ENCODE data around the gene SORL1-AS1.

The SORL1-AS1 gene

DNA sequence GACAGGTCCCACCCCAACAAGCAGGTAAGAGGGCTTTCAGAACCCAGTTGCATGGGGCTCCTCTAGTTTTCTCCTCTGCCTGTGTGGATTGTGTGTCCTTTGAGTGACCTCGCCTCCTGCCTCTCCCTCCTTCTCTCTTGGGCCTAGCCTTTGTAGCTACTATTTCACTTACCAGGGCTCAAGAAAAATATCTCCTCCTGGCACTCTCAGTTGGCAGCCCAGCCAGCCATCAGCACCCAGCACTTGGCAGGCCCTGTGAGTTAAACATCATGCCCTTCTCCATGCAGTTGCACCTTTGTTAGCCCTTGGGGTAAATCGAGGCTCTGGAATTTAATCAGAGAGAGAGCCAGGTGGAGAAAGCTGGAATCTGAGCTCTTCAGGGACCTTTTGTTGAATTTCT, 35.4 kb upstream of the SORL1-AS1 start:
- ChIA-PET POLR2A (no interaction called here), CTCF (interaction anchor here (1.6 kb wide), 1 partner anchor 36 kb away, joined by 3 read pairs; the partner anchor contains the start of gene SORL1)
- Histone ChIP-seq H3K27ac (ENCODE audit: insufficient read depth, low read depth, low read length) (no peak overlapping the region), H3K9me3 (replicated peaks; ENCODE audit: control insufficient read depth, insufficient read depth, low read length) (no peaks in the 10 kb centered on the region), H3K4me1 (ENCODE audit: control insufficient read depth, extremely low read depth, insufficient read depth, low read length) (peaks cover 3% of the 10 kb centered on the region), H3K79me2 (ENCODE audit: control insufficient read depth, insufficient read depth, low read length) (no peaks in the 10 kb centered on the region), H3K4me2 (ENCODE audit: insufficient read depth, low read length) (no peak overlapping the region), H3K9ac (replicated peaks; ENCODE audit: extremely low read depth, insufficient read depth, low read length) (no peak overlapping the region), H3K27me3 (ENCODE audit: control insufficient read depth in 2 of 2, insufficient read depth in 2 of 2, low read length in 2 of 2) (no peaks in the 10 kb centered on the region), H2AFZ (ENCODE audit: low read depth, low read length) (no peak overlapping the region), H3K36me3 (ENCODE audit: control insufficient read depth in 2 of 2, extremely low read depth in 1 of 2, insufficient read depth in 2 of 2, low read length in 2 of 2) (no peaks in the 10 kb centered on the region), H3K9me1 (replicated peaks; ENCODE audit: control insufficient read depth, extremely low read depth, insufficient read depth, low read length) (no peaks in the 10 kb centered on the region), H4K20me1 (replicated peaks; ENCODE audit: control insufficient read depth, extremely low read depth, insufficient read depth, low read length) (no peaks in the 10 kb centered on the region), H3K4me3 (replicated peaks in 1 of 3; ENCODE audit: insufficient read depth in 1 of 3, low read depth in 1 of 3, low read length in 3 of 3) (no peak overlapping the region)
- dilution Hi-C loops (cut with MboI; ENCODE audit: extremely low pct_ligation_motif_present, low sequenced_read_pairs): no loop called here
- no peak for FAIRE-seq
- intact Hi-C loops (cut with micrococcal nuclease): no loop called here
- DNase-seq (ENCODE audit: low read depth, low spot score): no peak
- TF ChIP-seq FOS (IDR thresholded peaks at IDR 0.05; ENCODE audit: borderline replicate concordance, insufficient read depth, low read length) (no peak), MYC (IDR thresholded peaks at IDR 0.05; ENCODE audit: low read depth, low read length) (no peak), EZH2 (IDR thresholded peaks at IDR 0.05; ENCODE audit: borderline replicate concordance, low read depth, low read length, severe bottlenecking) (no peak), POLR2A (IDR thresholded peaks at IDR 0.05; ENCODE audit: low read depth, low read length) (no peak), POLR2AphosphoS5 (IDR thresholded peaks at IDR 0.05; ENCODE audit: insufficient read depth, low read depth, low read length) (no peak), JUN (IDR thresholded peaks at IDR 0.05; ENCODE audit: borderline replicate concordance, insufficient read depth, insufficient read length, low read depth) (no peak), GATA2 (IDR thresholded peaks at IDR 0.05; ENCODE audit: insufficient read depth, insufficient read length, low read depth, low read length) (no peak)
- TF ChIP-seq, protein P1, sequence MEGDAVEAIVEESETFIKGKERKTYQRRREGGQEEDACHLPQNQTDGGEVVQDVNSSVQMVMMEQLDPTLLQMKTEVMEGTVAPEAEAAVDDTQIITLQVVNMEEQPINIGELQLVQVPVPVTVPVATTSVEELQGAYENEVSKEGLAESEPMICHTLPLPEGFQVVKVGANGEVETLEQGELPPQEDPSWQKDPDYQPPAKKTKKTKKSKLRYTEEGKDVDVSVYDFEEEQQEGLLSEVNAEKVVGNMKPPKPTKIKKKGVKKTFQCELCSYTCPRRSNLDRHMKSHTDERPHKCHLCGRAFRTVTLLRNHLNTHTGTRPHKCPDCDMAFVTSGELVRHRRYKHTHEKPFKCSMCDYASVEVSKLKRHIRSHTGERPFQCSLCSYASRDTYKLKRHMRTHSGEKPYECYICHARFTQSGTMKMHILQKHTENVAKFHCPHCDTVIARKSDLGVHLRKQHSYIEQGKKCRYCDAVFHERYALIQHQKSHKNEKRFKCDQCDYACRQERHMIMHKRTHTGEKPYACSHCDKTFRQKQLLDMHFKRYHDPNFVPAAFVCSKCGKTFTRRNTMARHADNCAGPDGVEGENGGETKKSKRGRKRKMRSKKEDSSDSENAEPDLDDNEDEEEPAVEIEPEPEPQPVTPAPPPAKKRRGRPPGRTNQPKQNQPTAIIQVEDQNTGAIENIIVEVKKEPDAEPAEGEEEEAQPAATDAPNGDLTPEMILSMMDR (IDR thresholded peaks at IDR 0.05; ENCODE audit: extremely low read depth in 1 of 2, insufficient read depth in 1 of 2, low read depth in 1 of 2, low read length in 2 of 2): no peak
- TF ChIP-seq, protein P2, sequence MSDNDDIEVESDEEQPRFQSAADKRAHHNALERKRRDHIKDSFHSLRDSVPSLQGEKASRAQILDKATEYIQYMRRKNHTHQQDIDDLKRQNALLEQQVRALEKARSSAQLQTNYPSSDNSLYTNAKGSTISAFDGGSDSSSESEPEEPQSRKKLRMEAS (IDR thresholded peaks at IDR 0.05; ENCODE audit: insufficient read depth, insufficient read length): no peak
- no TSS peak for BruUV-seq (replicated peaks)
